Fibroblast of lung (primary cell): Measurements from ENCODE around the gene PLEKHN1. TPM values are rescaled to one million over a fixed set of nuclear protein-coding genes. Genes with fewer than 3 reads are reported as not detected.

ENCODE experiments used
- DNase-seq, 2 donors: peaks; one replicate each; pipeline versions ENCODE4 v3.0.0 to v3.0.0-alpha.2; 2010; ENCODE audit warnings: low read depth in 2 of 2
- H2AFZ ChIP-seq: 2 replicates; pipeline ENCODE4 v1.5.1; 2012; ENCODE audit warnings: low read length, control low read depth, inconsistent platforms
- H3K27ac ChIP-seq: 2 replicates; pipeline ENCODE4 v1.5.1; 2011; ENCODE audit warnings: low read length, control low read depth; ENCODE audit not compliant: insufficient read depth
- H3K27me3 ChIP-seq: 2 replicates; pipeline ENCODE4 v1.5.1; 2011; ENCODE audit warnings: mild to moderate bottlenecking, low read length; ENCODE audit not compliant: control insufficient read depth, insufficient read depth
- H3K36me3 ChIP-seq: 2 replicates; pipeline ENCODE4 v1.5.1; 2011; ENCODE audit warnings: low read length; ENCODE audit not compliant: control insufficient read depth, insufficient read depth
- H3K4me1 ChIP-seq: 2 replicates; pipeline ENCODE4 v1.5.1; 2011; ENCODE audit warnings: low read length; ENCODE audit not compliant: control insufficient read depth, insufficient read depth; ENCODE audit errors: extremely low read depth
- H3K4me2 ChIP-seq: 2 replicates; pipeline ENCODE4 v1.5.1; 2011; ENCODE audit warnings: low read length, control low read depth; ENCODE audit not compliant: insufficient read depth; ENCODE audit errors: extremely low read depth
- H3K4me3 ChIP-seq, 4 experiments: fragments of 200-600 bp in 1 of 4; sonication (generic) in 1 of 4; replicated peaks in 1 of 4; 2 replicates each; pipeline ENCODE4 v1.5.1; 2011 to 2016; ENCODE audit warnings: low read length in 4 of 4, low read depth in 3 of 4, mild to moderate bottlenecking in 3 of 4, control low read depth in 2 of 4, inconsistent platforms in 1 of 4, mixed read lengths in 1 of 4; ENCODE audit not compliant: insufficient read depth in 1 of 4; ENCODE audit errors: control extremely low read depth in 1 of 4
- H3K79me2 ChIP-seq: 2 replicates; pipeline ENCODE4 v1.5.1; 2012; ENCODE audit warnings: mild to moderate bottlenecking, low read length, inconsistent platforms; ENCODE audit not compliant: control insufficient read depth, insufficient read depth
- H3K9ac ChIP-seq: 2 replicates; pipeline ENCODE4 v1.5.1; 2011; ENCODE audit warnings: mild to moderate bottlenecking, low read length, control low read depth; ENCODE audit not compliant: insufficient read depth
- H3K9me3 ChIP-seq: 2 replicates; pipeline ENCODE4 v1.5.1; 2012; ENCODE audit warnings: low read depth, low read length; ENCODE audit not compliant: control insufficient read depth, insufficient read depth
- H4K20me1 ChIP-seq: 2 replicates; pipeline ENCODE4 v1.5.1; 2011; ENCODE audit warnings: low read length; ENCODE audit not compliant: control insufficient read depth, insufficient read depth; ENCODE audit errors: extremely low read depth
- EZH2 ChIP-seq: IDR thresholded peaks from 2 replicates; pipeline ENCODE4 v1.5.1; 2012; ENCODE audit warnings: low read length, control low read depth, mild to moderate bottlenecking; ENCODE audit errors: missing control alignments
- polyA plus RNA-seq, 2 donors: library from polyadenylated mRNA; depleted of rRNA in 1 of 2; stranded (reverse) in 1 of 2; unstranded in 1 of 2; fragments of >200 nt; gene quantifications; 2 replicates each; pipeline ENCODE4 v1.2.1, GENCODE V29; 2011 to 2012; ENCODE audit warnings: missing spikeins in 1 of 2
- total RNA-seq: library from RNA; depleted of rRNA; stranded (reverse); fragments of >200 nt; gene quantifications from 2 replicates; pipeline ENCODE4 v1.2.1, GENCODE V29; 2014
- TF ChIP-seq, protein P1 (sequence below), 2 donors: IDR thresholded peaks in 1 of 2; conservative IDR thresholded peaks in 1 of 2; 1 replicate in 1 of 2; 2 replicates in 1 of 2; pipeline ENCODE4 v1.5.1; 2011 to 2012; ENCODE audit warnings: low read length in 2 of 2, control low read depth in 1 of 2, inconsistent platforms in 1 of 2, low read depth in 1 of 2, mild to moderate bottlenecking in 1 of 2

The PLEKHN1 gene
- total and polyA plus RNA-seq, 2 donors (not counting 1 experiment from before 2014, with no cell fraction given): 0.17 to 0.41 TPM

DNA sequence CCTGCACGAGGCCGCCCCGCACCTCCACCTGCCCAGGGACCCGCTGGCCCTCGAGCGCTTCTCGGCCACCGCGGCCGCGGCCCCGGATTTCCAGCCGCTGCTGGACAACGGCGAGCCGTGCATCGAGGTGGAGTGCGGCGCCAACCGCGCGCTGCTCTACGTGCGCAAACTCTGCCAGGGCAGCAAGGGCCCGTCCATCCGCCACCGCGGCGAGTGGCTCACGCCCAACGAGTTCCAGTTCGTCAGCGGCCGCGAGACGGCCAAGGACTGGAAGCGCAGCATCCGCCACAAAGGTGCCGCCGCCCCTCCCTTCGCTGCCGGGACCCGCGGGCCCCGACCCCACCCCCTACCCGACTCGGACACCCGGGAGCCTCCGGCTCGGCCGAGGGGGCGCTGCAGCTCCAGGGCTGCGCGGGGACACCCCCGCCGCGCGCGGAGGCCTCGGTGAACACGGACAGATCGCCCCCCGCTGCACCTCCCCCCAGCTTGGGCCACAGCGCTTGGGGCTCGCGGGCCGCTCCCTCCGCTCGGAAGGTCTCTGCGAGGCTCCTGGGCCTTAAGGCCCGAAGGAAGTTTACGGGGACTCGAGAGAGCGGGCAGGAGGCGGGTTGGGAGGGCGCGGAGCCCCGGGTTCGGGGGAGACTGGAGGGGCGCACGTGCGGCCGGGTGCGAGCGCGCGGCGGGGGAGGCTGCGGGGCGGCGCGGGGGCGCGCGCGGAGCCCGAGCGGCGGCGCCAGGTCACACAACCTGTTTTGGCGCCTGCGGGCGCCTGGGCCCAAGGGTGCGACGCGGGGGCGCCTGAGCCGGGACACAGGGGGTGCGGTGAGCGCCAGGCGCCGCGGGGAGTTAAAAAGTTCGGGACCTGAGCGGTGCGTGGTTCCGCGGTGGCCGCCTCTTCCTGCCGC, 41.4 kb upstream of the PLEKHN1 start:
- H3K27me3 ChIP-seq: peaks cover 18% of the 10 kb centered on the region
- H3K79me2 ChIP-seq: no peaks in the 10 kb centered on the region
- H3K4me1 ChIP-seq: peaks cover 7% of the 10 kb centered on the region
- no peaks in the 10 kb centered on the region for H3K9me3 ChIP-seq
- no peaks in the 10 kb centered on the region for H4K20me1 ChIP-seq
- TF ChIP-seq, protein P1, sequence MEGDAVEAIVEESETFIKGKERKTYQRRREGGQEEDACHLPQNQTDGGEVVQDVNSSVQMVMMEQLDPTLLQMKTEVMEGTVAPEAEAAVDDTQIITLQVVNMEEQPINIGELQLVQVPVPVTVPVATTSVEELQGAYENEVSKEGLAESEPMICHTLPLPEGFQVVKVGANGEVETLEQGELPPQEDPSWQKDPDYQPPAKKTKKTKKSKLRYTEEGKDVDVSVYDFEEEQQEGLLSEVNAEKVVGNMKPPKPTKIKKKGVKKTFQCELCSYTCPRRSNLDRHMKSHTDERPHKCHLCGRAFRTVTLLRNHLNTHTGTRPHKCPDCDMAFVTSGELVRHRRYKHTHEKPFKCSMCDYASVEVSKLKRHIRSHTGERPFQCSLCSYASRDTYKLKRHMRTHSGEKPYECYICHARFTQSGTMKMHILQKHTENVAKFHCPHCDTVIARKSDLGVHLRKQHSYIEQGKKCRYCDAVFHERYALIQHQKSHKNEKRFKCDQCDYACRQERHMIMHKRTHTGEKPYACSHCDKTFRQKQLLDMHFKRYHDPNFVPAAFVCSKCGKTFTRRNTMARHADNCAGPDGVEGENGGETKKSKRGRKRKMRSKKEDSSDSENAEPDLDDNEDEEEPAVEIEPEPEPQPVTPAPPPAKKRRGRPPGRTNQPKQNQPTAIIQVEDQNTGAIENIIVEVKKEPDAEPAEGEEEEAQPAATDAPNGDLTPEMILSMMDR (conservative IDR thresholded peaks at IDR 0.05 in 1 of 2, IDR thresholded peaks at IDR 0.05 in 1 of 2; ENCODE audit: low read depth in 1 of 2, low read length in 2 of 2): no peak
- TF ChIP-seq EZH2: peak; percentile 84
- H3K27ac ChIP-seq: no peak overlapping the region
- no peak overlapping the region for H2AFZ ChIP-seq
- peak; percentile 20 to 64 for DNase-seq
- H3K4me3 ChIP-seq: peak overlapping the region in 2 of 4 experiments; percentile 7 to 40
- peak overlapping the region; percentile 51 for H3K4me2 ChIP-seq
- no peaks in the 10 kb centered on the region for H3K36me3 ChIP-seq
- H3K9ac ChIP-seq: no peak overlapping the region

DNA sequence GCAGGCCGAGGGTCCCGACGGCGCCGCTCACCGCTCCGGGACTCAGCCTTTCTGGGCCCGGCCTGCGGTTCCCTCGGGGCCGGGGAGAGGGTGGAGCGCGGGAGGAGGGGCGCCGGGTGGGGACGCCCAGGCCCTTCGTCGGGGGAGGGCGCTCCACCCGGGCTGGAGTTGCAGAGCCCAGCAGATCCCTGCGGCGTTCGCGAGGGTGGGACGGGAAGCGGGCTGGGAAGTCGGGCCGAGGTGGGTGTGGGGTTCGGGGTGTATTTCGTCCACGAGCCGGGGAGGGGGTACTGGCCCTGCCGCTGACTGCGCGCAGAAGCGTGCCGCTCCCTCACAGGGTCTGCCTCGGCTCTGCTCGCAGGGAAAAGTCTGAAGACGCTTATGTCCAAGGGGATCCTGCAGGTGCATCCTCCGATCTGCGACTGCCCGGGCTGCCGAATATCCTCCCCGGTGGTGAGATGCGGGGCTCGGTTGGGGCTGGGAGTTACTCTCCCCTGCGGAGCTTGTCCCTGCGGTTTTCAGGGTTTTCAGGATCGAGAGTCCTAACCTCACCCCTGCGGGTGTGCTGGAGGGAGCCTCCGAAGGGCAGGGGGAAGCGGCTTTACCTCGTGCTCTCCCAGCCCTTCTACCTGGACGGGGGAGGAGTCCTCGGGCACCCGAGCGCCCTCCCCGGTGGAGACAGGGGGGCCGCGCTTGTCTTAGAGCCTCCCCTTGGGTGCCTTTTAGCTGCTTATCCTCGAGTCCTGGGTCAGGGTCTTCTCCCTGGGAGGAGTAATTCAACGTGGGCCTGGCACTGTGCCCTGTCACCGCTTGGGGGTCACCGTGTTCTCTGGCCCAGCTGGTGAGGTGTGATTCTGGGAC, 40.5 kb upstream of the PLEKHN1 start:
- Histone ChIP-seq H3K36me3 (no peaks in the 10 kb centered on the region), H3K27me3 (peaks cover 15% of the 10 kb centered on the region), H3K4me1 (peaks cover 5% of the 10 kb centered on the region), H4K20me1 (no peaks in the 10 kb centered on the region), H3K4me3 (peak overlapping the region in 1 of 4 experiments; percentile 14), H3K27ac (no peak overlapping the region), H3K9me3 (no peaks in the 10 kb centered on the region), H3K9ac (no peak overlapping the region), H3K4me2 (no peak overlapping the region), H3K79me2 (no peaks in the 10 kb centered on the region), H2AFZ (no peak overlapping the region)
- DNase-seq: peak; percentile 16 to 73
- TF ChIP-seq, protein P1 (conservative IDR thresholded peaks at IDR 0.05 in 1 of 2, IDR thresholded peaks at IDR 0.05 in 1 of 2; ENCODE audit: low read depth in 1 of 2, low read length in 2 of 2): no peak
- TF ChIP-seq EZH2: peak; percentile 93

DNA sequence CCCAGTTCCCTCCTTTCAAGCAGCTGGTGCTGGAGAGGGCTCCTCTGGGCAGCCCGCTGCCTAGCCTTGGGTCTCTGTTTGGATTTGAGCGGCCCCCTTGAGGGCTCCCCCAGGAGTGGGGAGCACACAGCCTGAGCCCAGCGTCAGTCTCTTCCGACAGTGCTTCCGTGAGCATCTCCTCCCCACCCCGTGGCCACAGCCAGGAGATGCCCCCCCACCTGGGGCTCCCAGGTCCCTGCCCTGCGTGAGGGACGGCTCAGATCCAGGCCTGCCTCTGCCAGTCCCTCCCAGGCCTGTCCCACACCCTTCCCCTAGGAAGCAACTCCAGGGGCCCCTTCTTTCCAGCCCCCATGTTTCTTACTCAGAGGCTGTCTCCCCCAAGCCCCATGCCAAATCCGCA, 39.0 kb upstream of the PLEKHN1 start:
- no peaks in the 10 kb centered on the region for H3K79me2 ChIP-seq
- no peak overlapping the region for H3K27ac ChIP-seq
- no peaks in the 10 kb centered on the region for H3K4me1 ChIP-seq
- TF ChIP-seq, protein P1 (conservative IDR thresholded peaks at IDR 0.05 in 1 of 2, IDR thresholded peaks at IDR 0.05 in 1 of 2; ENCODE audit: low read depth in 1 of 2, low read length in 2 of 2): no peak
- TF ChIP-seq EZH2: no peak
- no peak overlapping the region for H3K9ac ChIP-seq
- no peaks in the 10 kb centered on the region for H4K20me1 ChIP-seq
- H3K4me3 ChIP-seq: no peak overlapping the region
- no peaks in the 10 kb centered on the region for H3K9me3 ChIP-seq
- no peak overlapping the region for H3K4me2 ChIP-seq
- no peak overlapping the region for H2AFZ ChIP-seq
- peaks cover 17% of the 10 kb centered on the region for H3K27me3 ChIP-seq
- no peaks in the 10 kb centered on the region for H3K36me3 ChIP-seq
- no peak for DNase-seq
